Calu3 (cell line): ENCODE measurements around the gene TENM4. TPM values are rescaled to one million over a fixed set of nuclear protein-coding genes. Genes with fewer than 3 reads are reported as not detected.

ENCODE experiments used
- BruUV-seq: library from RNA; stranded (reverse); fragments of 400-500 nt; replicated peaks from 2 replicates; lab custom pipeline; 2021; lab: Mats Ljungman, UMichigan
- CTCF ChIA-PET: fragments of 300-600 bp; sonication (Branson Sonifier 250); formaldehyde crosslinking; loops from one replicate; lab custom pipeline; 2022; ENCODE audit warnings: antibody characterized with exemption; lab: Charles Lee
- DNase-seq: peaks from one replicate; pipeline ENCODE4 v3.0.0; 2022
- H3K27ac Mint-ChIP-seq: one replicate; pipeline ENCODE4 v1.8.0; 2022; ENCODE audit warnings: mixed read lengths; ENCODE audit not compliant: unreplicated experiment
- H3K27me3 Mint-ChIP-seq: one replicate; pipeline ENCODE4 v1.8.0; 2022; ENCODE audit warnings: mixed read lengths; ENCODE audit not compliant: unreplicated experiment
- H3K36me3 Mint-ChIP-seq: one replicate; pipeline ENCODE4 v1.8.0; 2022; ENCODE audit warnings: mild to moderate bottlenecking, moderate library complexity, mixed read lengths; ENCODE audit not compliant: insufficient read depth, unreplicated experiment
- H3K4me1 Mint-ChIP-seq: one replicate; pipeline ENCODE4 v1.8.0; 2022; ENCODE audit warnings: mild to moderate bottlenecking, low read depth, mixed read lengths; ENCODE audit not compliant: unreplicated experiment
- H3K4me3 Mint-ChIP-seq: one replicate; pipeline ENCODE4 v1.8.0; 2022; ENCODE audit warnings: mild to moderate bottlenecking, low read depth, moderate library complexity, mixed read lengths; ENCODE audit not compliant: unreplicated experiment
- H3K9me3 Mint-ChIP-seq: one replicate; pipeline ENCODE4 v1.8.0; 2022; ENCODE audit warnings: low read depth, mixed read lengths; ENCODE audit not compliant: unreplicated experiment
- CTCF ChIP-seq: fragments of 200-600 bp; IDR thresholded peaks from one replicate; pipeline ENCODE4 v1.8.0; 2022; ENCODE audit warnings: antibody characterized with exemption; ENCODE audit not compliant: unreplicated experiment
- intact Hi-C: fragments of 100-400 bp; cut with micrococcal nuclease; formaldehyde crosslinking; loops from one replicate; pipeline ENCODE4 v1.10.0; 2022; ENCODE audit not compliant: unreplicated experiment
- total RNA-seq: library from RNA; stranded (reverse); gene quantifications from 2 replicates; pipeline ENCODE4 v1.2.3, GENCODE V29; 2022

The TENM4 gene
- total RNA-seq, 1 experiment from 2014 or later = not detected

- TF ChIP-seq CTCF = no peak
- H3K4me3 Mint-ChIP-seq = no peak overlapping the region
- peaks cover 33% of the 10 kb centered on the region for H3K27me3 Mint-ChIP-seq
- BruUV-seq = no TSS peak
- intact Hi-C loops = no loop called here
- peak; percentile 55 for DNase-seq
- H3K4me1 Mint-ChIP-seq = no peaks in the 10 kb centered on the region
- no peaks in the 10 kb centered on the region for H3K9me3 Mint-ChIP-seq
- no peak overlapping the region for H3K27ac Mint-ChIP-seq
- CTCF ChIA-PET = no interaction called here
- H3K36me3 Mint-ChIP-seq = no peaks in the 10 kb centered on the region
Measured at GRCh38 chr11:79092791-79093353, 348.0 kb downstream of the TENM4 start.

- intact Hi-C loops = no loop called here
- CTCF ChIA-PET = interaction anchor here (0.5 kb wide), 1 partner anchor 249 kb away, joined by 3 read pairs; no protein-coding TSS in a partner anchor
- Mint-ChIP-seq H3K4me1 (no peaks in the 10 kb centered on the region), H3K9me3 (no peaks in the 10 kb centered on the region), H3K27me3 (peaks cover 14% of the 10 kb centered on the region), H3K4me3 (no peak overlapping the region), H3K27ac (no peak overlapping the region), H3K36me3 (no peaks in the 10 kb centered on the region)
- no peak for TF ChIP-seq CTCF
- BruUV-seq = no TSS peak
- DNase-seq = no peak
Measured at GRCh38 chr11:79090191-79090705, 350.6 kb downstream of the TENM4 start.

- Mint-ChIP-seq H3K27ac (no peak overlapping the region), H3K4me1 (no peaks in the 10 kb centered on the region), H3K9me3 (no peaks in the 10 kb centered on the region), H3K4me3 (no peak overlapping the region), H3K36me3 (no peaks in the 10 kb centered on the region), H3K27me3 (peaks cover 14% of the 10 kb centered on the region)
- no peak for DNase-seq
- no peak for TF ChIP-seq CTCF
- CTCF ChIA-PET = interaction anchor here (0.5 kb wide), 1 partner anchor 250 kb away, joined by 3 read pairs; no protein-coding TSS in a partner anchor
- intact Hi-C loops = no loop called here
- BruUV-seq = no TSS peak
Measured at GRCh38 chr11:79089601-79090000, 351.2 kb downstream of the TENM4 start.

GRCh38 chr11:79088967-79089366 is 351.9 kb downstream of the TENM4 start:
- Mint-ChIP-seq H3K36me3 (no peaks in the 10 kb centered on the region), H3K27ac (no peak overlapping the region), H3K27me3 (peaks cover 14% of the 10 kb centered on the region), H3K9me3 (no peaks in the 10 kb centered on the region), H3K4me3 (no peak overlapping the region), H3K4me1 (no peaks in the 10 kb centered on the region)
- intact Hi-C loops = no loop called here
- BruUV-seq = no TSS peak
- TF ChIP-seq CTCF = no peak
- DNase-seq = no peak
- CTCF ChIA-PET = no interaction called here
